ENCODE data around the gene IGSF3. TPM values are rescaled to one million over a fixed set of nuclear protein-coding genes. Genes with fewer than 3 reads are reported as not detected.

IGSF3 gene
- total RNA-seq, 2 donors from 2014 or later: 1.5 to 8.0 TPM

DNA sequence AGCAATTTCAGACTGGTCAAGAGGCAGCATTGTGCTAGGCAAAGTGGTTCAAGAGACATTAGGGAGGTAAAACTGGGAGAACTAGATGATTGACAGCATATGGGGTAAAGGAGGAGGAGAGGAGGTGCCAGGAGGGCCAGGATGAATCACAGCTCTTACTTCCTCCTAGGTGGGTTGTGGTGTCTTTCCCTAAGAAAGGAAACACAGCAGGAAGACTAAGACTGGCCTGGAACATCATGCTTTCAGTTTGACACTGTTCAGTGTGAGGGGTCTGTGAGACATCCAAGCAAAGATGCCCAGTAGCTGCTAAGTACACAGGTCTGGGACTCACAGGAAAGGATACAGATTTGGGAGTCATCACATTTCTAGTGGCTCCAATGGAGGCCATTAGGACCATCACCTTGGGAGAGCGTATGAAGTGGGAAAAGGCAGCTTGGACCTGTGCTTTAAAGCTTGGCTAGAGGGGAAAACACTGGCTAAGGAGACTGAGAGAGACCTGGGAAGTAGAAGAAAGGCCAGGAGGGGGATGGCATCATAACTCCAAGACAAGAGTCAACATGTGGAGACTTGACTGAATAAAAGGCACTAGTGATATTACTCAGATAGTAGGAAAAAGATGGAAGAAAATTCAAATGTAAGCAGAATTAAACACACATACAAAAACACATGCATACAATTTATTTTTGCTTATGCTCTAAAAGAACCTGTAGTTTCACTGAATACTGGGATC is 114.0 kb downstream of the IGSF3 start:
- Histone ChIP-seq H3K36me3 (no peaks in the 10 kb centered on the region), H3K27ac (no peak overlapping the region), H3K27me3 (replicated peaks; ENCODE audit: insufficient read depth) (no peaks in the 10 kb centered on the region), H3K4me3 (no peak overlapping the region), H3K9me3 (no peaks in the 10 kb centered on the region), H3K4me1 (ENCODE audit: control insufficient read depth in 1 of 2, low read depth in 2 of 2) (peaks cover 16 to 20% of the 10 kb centered on the region in 2 donors)
- TF ChIP-seq, protein P1, sequence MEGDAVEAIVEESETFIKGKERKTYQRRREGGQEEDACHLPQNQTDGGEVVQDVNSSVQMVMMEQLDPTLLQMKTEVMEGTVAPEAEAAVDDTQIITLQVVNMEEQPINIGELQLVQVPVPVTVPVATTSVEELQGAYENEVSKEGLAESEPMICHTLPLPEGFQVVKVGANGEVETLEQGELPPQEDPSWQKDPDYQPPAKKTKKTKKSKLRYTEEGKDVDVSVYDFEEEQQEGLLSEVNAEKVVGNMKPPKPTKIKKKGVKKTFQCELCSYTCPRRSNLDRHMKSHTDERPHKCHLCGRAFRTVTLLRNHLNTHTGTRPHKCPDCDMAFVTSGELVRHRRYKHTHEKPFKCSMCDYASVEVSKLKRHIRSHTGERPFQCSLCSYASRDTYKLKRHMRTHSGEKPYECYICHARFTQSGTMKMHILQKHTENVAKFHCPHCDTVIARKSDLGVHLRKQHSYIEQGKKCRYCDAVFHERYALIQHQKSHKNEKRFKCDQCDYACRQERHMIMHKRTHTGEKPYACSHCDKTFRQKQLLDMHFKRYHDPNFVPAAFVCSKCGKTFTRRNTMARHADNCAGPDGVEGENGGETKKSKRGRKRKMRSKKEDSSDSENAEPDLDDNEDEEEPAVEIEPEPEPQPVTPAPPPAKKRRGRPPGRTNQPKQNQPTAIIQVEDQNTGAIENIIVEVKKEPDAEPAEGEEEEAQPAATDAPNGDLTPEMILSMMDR (IDR thresholded peaks at IDR 0.05): no peak
- ATAC-seq (ENCODE audit: insufficient number of reproducible peaks, low FRiP score, low read depth) (no peak), DNase-seq (ENCODE audit: low spot score) (no peak)

GRCh38 chr1:116546354-116546977 is 121.1 kb downstream of the IGSF3 start:
- no peak overlapping the region for H3K4me3 ChIP-seq
- TF ChIP-seq, protein P1 (IDR thresholded peaks at IDR 0.05): no peak
- no peak for ATAC-seq (ENCODE audit: insufficient number of reproducible peaks, low FRiP score, low read depth)
- no peaks in the 10 kb centered on the region for H3K9me3 ChIP-seq
- H3K27me3 ChIP-seq (replicated peaks; ENCODE audit: insufficient read depth): no peaks in the 10 kb centered on the region
- H3K27ac ChIP-seq: no peak overlapping the region
- peaks cover 13% of the 10 kb centered on the region for H3K36me3 ChIP-seq
- H3K4me1 ChIP-seq (ENCODE audit: control insufficient read depth in 1 of 2, low read depth in 2 of 2): peaks cover 0 to 7% of the 10 kb centered on the region in 2 donors
- DNase-seq (ENCODE audit: low spot score): no peak

- Histone ChIP-seq H3K27ac (no peak overlapping the region), H3K4me1 (ENCODE audit: control insufficient read depth in 1 of 2, low read depth in 2 of 2) (peaks cover 0 to 7% of the 10 kb centered on the region in 2 donors), H3K27me3 (replicated peaks; ENCODE audit: insufficient read depth) (no peaks in the 10 kb centered on the region), H3K9me3 (no peaks in the 10 kb centered on the region), H3K4me3 (no peak overlapping the region), H3K36me3 (peaks cover 13% of the 10 kb centered on the region)
- TF ChIP-seq, protein P1 (IDR thresholded peaks at IDR 0.05): no peak
- ATAC-seq (ENCODE audit: insufficient number of reproducible peaks, low FRiP score, low read depth): no peak
- DNase-seq (ENCODE audit: low spot score): no peak
Observed at GRCh38 chr1:116545359-116545705, 122.2 kb downstream of the IGSF3 start.

DNA sequence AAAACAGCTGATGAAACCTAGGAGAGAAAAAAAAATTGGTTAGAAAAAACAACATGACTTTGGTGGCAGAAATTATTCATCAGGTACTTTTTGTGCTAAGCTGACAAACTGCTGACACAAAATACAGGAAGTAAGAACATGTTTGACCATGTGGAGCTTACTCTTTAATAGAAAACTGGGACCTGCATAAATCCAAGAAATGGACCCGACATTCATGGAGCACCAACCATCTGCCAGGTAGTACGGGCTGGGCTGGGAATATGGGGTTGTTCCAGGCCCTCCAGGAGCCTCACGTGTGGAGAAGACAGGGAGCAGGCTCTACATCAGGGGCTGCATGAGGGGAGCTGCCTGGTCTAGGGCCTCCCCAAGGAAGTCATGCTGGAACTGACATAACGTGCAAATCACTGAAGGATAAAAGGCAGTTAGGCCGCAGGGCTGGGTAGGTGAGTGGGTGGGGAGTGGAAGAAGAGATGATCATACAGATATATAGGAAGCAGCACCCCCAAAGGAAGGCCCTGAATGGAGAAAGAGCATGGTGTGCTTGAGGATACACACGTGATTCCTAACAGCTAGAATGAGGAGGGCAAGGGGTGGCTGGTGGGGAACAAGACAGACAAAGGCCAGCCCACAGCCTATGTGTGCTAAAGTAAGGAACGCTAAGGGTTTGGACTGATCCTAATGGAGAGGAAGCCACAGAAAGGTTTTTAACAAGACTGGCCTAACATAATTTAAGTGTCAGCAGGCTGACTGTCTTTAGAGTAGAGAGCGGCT is 122.8 kb downstream of the IGSF3 start:
- Histone ChIP-seq H3K4me1 (ENCODE audit: control insufficient read depth in 1 of 2, low read depth in 2 of 2) (peaks cover 0 to 7% of the 10 kb centered on the region in 2 donors), H3K27ac (no peak overlapping the region), H3K4me3 (no peak overlapping the region), H3K9me3 (no peaks in the 10 kb centered on the region), H3K36me3 (peaks cover 13% of the 10 kb centered on the region), H3K27me3 (replicated peaks; ENCODE audit: insufficient read depth) (no peaks in the 10 kb centered on the region)
- TF ChIP-seq, protein P1 (IDR thresholded peaks at IDR 0.05): no peak
- ATAC-seq (ENCODE audit: insufficient number of reproducible peaks, low FRiP score, low read depth) (no peak), DNase-seq (ENCODE audit: low spot score) (no peak)

DNA sequence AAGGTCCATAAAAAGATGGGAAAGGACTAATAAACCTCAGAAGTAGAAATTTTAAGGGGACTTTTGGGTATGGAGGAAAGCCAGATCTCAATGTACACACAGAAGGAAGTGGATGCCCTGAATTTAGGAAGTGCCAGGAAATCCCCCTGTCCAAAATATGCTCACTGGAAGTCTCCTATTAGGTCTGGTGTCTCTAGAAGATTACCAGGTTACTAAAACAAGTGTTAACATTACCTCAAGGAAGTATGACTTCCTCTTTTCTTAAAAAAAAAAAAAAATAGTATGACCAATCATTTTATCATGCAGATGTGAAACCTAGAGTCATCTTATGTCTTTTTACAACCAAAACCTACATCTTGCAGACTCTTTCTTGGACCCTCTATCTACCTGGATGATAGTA is 127.4 kb downstream of the IGSF3 start:
- H3K27ac ChIP-seq: no peak overlapping the region
- H3K9me3 ChIP-seq: no peaks in the 10 kb centered on the region
- no peak for DNase-seq (ENCODE audit: low spot score)
- TF ChIP-seq, protein P1 (IDR thresholded peaks at IDR 0.05): no peak
- H3K4me3 ChIP-seq: no peak overlapping the region
- no peak for ATAC-seq (ENCODE audit: insufficient number of reproducible peaks, low FRiP score, low read depth)
- H3K4me1 ChIP-seq (ENCODE audit: control insufficient read depth in 1 of 2, low read depth in 2 of 2): peaks cover 0 to 7% of the 10 kb centered on the region in 2 donors
- H3K36me3 ChIP-seq: peaks cover 13% of the 10 kb centered on the region
- H3K27me3 ChIP-seq (replicated peaks; ENCODE audit: insufficient read depth): no peaks in the 10 kb centered on the region
